LHCN-M2 (cell line): ENCODE data around the gene ZNF664. TPM values are rescaled to one million over a fixed set of nuclear protein-coding genes. Genes with fewer than 3 reads are reported as not detected.

Experiments
- DNase-seq: peaks from one replicate; pipeline ENCODE4 v3.0.0-alpha.2; 2012; ENCODE audit warnings: low read depth
- total RNA-seq: library from RNA; depleted of rRNA; stranded (reverse); fragments of >200 nt; gene quantifications from 2 replicates; pipeline ENCODE4 v1.2.3, GENCODE V29; 2014

The ZNF664 gene
- total RNA-seq, 1 experiment from 2014 or later, result 43.2 TPM

DNA sequence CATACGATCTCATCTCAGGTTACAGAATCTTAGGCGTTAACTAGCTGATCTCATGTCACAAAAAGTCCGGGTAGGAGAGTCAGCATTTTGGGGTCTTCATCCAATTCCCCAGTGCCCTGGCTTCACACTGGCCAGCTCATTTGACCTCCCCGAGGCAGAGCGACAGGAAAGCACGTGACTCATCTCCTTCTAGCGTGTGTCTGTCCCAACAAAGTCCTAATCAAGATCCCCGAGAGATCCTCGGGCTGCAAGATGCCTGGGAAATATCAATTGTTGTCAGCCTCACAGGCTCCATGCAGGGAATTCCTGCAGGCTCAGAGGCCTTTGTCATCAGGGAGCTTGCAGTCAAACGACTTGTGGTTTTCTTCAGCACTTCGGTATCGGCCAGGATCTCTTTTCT is 57.5 kb downstream of the ZNF664 start:
- peak; percentile 78 for DNase-seq

DNA sequence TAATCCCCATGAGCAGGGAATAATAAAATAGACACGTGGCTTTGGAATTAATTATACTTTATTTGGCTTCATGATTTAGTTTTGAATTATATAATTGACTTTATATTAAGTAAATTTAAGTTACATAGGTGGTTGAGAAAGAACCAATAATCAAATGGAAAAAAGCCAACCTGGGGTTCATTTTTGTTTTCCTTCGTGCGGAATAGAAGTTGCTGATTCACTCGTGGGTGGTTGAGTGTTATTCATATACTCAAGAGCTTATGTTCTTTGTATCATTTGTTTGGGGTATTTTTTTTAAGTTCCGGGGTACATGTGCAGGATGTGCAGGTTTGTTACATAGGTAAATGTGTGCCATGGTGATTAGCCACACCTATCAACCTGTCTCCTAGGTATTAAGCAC is 58.0 kb downstream of the ZNF664 start:
- DNase-seq, result no peak

DNA sequence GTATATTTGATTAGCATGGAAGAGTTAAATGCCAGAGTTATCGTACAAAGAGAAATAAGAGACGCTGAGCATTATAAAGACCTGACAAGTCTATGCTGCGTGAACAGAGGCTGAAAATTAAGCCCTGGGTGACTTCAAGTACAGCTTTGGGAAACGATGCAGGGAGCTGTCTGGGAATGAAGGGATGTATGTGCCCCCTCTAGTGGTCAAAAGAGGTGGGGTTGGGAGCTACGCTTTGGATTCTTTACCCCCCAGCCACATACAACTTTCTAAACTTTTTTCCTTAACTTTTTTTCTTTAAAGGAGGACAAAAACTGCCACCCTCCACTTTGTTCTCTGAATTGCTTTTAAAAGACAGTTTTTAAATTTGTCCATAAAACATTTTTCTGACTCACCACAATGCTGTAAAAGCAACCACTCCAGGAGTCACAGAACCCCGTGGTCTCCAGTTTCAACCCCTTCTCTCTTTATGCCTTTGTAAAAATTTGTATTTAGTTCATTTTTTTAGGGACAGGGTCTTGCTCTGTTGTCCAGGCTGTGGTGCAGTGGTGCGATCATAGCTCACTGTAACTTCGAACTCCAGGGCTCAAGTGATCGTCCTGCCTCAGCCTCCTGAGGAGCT is 59.4 kb downstream of the ZNF664 start:
- peak; percentile 52 for DNase-seq

DNA sequence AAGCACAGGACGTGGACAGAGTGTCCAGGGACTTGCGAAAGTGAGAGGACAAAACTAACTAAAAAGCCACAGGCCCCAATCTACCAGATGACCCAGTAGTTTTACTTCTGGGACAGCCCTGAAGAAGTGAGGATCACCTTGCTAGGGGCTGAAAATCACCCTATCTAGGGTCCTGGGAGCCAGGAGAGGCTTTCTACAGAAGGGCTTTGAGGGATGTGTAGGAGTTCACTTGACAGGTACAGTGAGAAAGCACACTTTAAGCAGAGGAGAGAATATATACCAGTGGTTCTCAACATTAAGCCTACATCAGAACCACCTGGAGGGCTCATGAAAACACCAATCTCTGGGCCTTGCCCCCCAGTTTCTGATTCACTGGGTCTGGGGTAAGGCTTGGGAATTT is 60.8 kb downstream of the ZNF664 start:
- DNase-seq, result no peak

DNA sequence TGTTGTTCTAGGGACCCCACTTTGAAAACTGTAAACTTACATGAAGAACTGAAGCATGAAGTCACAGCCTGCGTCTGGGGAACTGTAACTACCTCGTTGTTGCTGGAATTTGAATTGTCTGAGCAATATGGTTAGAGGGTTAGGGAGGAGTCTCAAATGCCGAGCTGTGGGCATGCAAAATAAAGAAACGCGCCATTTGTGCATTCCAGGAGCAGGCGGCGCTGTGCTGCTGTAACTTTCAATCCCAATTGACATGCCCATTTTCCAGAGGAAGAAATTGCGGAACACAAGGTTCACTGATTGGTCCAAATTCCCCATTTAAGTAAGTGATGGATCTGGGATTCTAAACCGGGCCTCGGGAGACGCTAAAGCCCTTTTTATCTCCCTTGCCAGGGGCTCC is 61.3 kb downstream of the ZNF664 start:
- no peak for DNase-seq

DNA sequence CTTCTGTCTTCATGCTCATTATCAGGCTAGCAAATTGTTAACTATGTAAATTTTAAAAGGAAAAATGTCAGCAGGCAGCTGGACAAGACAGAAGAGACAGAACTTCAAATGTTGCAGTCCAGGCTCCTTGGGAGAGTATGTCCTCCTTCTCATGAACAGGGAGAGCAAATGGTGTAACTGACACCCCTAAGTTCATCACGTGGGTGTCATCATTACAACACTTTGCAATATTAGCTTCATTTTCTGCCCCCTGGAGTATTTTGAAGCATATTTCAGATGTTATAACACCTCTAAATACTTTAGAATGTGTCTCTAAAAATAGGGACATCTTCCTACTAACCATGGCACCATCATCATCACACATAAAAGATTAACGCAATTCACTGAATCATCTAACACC is 62.1 kb downstream of the ZNF664 start:
- DNase-seq, result peak; percentile 48

DNA sequence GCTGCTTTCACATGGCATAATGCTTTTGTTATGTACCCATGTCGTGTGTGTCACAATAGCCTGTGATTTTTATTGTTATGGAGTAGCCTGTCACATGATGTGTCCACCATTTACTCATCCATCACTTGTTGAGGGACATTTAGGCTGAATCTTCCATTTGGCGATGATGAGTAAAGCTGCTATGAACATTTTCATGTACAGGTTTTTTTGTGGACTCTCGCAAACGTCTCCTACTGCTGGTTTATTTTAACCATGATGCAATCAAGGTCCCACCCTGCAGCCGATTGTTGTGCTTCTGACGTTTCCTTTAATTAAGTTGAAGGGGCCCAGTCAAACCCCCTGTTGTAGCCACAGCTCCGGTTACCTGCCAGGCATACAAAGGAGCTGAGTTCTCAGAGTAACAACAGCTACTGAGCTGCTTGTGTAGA is 63.2 kb downstream of the ZNF664 start:
- DNase-seq, result no peak

DNA sequence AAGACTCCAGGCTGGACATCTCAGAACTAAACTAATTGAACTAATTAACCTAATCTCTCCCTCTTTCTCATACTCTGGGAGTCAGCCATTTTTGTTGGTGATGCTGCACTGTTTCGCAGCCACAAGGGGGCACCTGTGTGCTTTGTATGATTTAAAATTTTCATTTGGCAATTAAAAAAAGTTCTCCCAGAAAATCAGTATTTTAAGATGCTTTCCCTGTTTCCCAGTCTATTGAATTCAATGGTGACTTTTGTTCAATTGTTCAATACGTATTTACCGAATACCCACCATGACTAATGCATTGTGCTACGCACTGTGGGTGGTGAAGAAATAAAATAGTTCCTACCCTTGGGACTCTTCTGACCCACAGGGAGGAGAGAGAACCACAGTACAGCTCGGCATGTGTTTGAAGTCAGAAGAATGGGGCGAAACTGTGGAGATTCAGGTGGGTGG is 63.7 kb downstream of the ZNF664 start:
- DNase-seq, result no peak

DNA sequence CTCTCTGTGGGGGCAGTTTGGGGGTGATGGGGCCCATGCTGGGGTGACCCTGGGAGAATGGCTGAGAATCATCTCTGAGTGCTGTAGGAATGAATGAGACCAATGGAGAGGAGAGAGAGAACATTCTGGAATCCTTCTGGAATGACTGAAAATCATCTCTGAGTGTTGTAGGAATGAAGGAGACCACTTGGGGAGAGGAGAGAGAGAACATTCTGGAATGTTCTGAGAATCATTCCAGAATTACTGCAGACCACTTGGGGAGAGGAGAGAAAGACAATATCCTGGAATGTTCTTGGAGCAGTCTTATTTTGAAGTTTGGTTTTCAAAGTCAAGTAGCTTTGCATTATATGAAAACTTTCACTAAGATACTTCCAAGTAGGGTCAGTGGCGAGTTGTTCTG is 64.3 kb downstream of the ZNF664 start:
- no peak for DNase-seq

DNA sequence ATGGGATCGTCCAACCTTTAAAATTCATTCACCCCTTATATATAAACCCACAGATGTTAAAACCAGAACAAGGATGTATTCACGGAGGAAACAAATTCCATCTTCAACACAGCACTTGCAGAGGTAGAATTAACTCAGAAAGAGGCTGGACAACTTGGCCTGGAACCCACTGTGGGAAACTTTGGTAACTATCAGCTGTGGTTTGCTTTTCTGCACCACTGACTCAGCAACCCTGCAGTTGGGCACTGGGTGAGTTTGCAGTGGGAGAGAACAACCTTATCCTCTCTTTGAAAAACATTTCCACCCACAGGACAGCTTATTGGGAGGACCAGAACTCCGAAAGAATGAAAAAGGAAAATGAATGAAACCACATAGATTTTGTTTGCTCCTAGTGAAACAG is 66.3 kb downstream of the ZNF664 start:
- DNase-seq, result peak; percentile 70

DNA sequence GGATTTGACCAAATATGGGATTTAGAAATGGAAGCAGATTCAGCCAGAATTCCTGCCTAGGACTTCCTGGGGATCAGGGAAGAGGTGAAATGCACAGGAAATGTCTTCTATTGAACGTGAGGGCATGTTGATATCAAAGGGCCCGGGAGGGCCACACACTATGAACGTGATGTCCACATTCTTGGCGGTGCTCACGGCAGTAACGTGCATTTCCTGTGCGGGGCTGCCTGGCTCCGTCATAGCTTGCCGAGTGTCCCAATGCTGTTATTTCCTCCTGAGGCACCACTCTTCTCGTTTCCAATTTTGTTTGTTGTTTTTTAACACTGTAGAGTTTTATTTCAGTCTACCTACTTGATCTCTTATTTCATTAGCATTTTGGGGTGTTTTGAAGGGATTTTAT is 67.3 kb downstream of the ZNF664 start:
- DNase-seq, result no peak

DNA sequence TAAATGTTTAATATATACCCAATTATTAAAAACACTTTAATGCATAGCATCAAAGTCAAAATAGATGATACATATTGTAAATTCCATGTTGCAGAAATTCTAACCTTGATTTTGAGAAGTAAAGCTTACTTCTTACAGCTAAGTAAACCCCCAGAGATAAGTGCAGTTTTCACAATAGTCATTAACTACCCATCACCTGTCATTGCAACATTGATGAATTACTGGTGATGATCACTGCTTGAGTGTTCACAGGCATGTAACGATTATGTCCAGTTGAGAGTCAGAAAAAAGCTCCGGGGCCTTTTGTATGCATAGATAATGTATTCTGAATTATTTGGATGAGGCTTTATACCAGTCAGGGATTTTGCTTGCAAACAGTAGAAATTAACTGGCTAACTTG is 67.7 kb downstream of the ZNF664 start:
- no peak for DNase-seq

DNA sequence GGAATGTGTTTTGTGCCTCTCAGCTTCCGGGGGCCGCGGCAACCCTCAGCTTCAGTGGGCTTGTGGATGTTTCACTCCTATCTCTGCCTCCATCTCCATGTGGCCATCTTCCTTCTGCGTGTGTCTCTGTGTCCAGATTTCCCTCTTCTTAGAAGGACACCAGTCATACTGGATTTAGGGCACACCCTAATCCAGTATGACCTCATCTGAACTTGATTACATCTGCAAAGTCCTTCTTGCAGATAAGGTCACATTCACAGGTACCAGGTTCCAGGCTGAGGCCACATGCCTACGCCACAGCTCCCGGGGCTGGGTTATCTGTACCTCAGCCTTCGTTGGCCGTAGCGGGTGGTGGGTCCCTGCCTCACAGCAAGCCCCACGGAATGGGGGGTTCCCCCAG is 68.9 kb downstream of the ZNF664 start:
- DNase-seq, result no peak

DNA sequence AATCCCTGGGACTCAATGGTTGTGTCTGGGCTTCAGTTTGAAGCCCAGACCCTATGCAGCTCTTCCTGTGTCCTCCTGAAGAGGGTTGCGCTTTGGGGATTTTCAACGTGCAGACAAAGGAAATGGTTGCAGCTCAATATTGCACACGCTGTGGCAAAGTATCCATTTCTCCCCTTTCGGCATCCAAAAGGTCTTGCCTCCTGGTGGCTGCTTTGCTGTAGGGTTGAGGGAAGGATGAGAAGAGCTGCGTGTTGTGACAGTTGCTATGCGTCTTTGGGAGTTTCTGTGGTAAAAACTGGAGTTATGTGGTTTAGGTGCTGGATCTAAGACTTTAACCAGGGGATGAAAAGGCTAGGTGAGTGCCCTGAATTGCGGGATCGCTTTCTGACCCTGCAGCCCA is 71.0 kb downstream of the ZNF664 start:
- DNase-seq, result no peak

DNA sequence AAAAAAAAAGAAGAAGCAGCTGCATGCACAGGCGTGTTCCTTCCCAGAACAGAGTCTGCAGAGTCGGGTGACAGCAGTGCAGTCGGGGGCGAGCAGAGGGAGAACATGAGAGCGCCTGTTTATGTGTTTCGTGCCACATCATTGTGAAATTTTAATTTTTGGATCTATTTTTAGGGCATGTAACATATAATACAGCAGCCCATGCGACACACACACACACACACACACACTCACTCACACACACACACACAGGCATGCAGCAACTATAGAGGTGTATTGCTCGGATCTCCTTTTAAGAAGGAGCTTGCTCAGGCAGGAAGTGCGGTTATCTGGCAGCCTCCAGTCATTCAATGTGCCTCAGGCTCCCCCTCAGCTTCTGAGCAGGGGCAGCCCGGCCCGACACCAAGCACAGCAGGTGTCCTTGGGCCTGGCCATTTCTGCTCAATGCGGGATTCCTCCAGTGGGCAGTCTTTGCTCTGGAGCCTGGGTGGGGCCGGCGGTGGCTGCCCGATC is 71.8 kb downstream of the ZNF664 start:
- peak; percentile 38 for DNase-seq

DNA sequence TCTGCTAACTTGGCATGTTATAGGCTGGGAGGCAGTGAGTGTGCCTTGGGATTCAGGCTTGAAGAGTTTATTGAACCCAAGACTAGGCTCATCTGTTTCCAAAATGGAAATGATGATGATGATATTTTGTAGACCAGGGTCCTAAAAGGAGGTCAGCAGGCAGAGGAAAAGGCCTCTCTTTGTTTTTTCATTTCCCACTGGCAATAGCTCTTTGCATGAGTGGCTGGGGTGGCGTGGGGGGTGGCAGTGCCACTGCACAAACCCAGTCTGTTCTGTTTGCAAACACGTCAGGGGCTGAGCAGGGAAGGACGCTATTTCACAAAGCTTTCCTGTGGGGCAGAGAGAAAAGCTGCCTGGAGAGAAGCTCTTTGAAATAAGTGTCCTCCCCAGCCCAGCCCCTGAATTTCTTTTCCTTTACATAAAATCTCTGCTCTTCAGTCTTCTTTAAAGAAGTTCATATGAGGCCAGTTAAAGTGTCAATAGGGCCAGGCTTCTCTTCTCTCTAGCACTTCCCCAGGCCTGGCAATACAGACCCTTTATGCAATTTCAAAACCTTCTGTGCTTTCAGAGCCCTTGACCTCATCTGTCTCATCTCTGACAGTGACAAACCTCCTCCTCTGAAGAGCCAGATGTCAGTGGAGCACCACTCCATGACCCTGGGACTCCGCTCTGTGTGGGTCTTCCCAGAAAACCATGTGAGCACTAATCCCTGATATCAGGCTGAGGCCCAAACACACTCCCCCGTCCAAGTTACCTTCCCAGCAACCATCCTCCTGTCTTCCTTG is 72.8 kb downstream of the ZNF664 start:
- no peak for DNase-seq

DNA sequence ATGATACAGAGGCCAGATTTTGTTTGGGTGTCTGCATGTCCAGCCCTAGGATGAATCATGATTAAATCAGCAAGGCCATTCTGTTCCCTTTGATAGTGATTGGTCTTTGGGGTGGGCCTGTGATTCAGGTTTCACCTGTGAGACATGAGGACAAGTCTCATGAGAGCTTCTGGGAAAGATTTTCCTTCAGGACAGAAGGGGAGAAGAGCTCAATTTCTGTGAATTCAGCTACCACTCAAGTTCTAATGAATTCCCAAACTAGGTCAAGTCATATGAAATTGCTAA is 73.4 kb downstream of the ZNF664 start:
- DNase-seq, result no peak

DNA sequence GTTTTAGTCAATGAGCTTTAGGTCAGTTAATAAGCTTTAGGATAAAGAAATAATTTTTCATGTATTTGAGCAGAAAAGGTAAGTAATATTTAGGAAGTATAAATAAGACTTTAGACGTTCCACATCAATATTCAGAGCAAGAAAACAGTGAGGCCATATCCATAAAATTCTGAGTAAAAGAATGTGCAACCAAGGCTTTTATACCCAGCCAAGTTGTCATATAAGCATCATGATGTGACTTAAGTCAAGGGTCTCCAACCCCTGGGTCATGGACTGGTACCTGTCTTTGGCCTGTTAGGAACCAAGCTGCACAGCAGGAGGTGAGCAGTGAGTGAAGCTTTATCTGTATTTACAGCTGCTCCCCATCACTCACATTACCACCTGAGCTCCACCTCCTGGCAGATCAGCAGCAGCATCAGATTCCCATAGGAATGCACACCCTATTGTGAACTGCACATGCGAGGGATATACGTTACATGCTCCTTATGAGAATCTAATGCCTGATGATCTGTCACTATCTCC is 74.1 kb downstream of the ZNF664 start:
- no peak for DNase-seq

DNA sequence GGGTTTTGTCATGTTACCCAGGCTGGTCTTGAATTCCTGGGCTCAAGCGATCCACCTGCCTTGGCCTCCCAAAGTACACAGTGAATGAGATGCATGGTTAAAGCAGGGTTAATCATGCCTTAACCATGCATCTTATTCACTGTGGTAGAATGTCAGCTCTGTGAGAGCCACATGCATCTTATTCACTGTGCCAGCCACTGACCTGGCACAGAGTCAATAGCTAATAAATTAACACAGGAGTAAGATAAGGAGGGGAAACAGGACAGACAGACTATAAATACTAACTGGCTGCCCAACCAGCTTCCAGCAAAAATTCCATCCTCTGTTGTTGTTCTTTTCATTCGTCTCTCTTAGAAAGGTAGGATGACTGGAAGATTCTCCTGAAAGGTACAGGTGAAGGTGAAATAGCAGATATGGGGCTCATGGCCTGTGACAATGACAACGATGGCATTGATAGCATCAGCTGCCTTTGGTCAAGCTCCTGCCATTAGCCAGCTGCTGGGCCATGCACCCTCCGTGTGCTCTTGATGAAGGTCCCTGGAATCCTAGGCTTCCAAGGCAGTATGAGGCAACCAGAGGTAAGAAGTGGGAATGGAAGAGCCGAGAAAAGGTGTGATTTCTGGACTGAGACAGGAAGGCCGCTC is 76.6 kb downstream of the ZNF664 start:
- no peak for DNase-seq

DNA sequence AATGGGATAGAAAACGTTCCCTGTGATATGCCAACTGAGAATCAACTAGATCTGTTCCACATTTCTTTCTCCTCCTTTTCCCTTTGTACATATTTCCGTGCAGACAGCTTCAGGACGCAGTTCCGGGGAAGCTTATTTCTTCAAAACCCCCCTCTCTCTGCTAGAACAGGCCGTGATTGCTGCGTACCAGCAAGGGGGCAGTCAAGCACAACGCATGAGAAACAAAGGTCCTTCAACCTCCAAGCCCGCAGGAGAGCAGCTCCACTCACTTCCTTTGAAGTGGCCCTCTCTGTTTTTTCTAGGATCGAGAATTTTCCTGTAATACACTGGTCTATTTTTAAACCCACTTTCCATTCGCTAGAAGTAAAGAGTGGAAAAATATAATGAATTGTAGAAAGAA is 80.8 kb downstream of the ZNF664 start:
- peak; percentile 19 for DNase-seq

DNA sequence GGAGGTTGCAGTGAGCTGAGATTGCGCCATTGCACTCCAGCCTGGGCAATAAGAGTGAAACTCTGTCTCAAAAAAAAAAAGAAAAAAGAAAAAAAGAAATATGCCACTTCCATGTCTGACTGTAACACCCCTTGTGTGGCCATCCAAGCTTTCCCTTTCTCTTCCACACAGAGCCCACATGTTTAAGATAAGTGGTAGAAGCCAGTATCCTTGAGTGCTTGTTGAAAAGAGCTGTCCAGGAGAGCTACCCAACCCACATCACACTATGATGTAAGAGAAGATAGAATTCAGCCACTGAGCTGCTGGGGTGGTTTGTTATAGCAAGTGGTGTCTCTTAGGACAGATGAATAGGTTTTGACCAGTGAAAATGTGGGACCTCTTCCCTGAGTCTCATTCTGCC is 82.1 kb downstream of the ZNF664 start:
- DNase-seq, result no peak

DNA sequence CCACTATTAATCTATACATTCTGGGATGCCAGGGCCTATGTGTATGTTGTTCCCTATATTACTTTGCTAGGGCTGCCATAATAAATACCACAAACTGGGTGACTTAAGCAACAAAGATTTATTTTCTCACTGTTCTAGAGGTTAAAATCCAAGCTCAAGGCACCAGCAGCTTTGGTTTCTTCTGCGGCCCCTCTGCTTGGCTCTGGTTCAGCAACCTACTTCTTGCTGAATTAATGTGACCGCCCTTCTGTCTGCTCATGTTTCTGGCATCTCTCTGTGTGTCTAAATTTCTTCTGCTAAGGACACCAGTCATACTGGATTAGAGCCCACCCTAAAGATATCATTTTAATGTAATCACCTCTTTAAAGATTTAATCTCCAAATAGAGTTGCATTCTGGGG is 84.7 kb downstream of the ZNF664 start:
- DNase-seq, result no peak

DNA sequence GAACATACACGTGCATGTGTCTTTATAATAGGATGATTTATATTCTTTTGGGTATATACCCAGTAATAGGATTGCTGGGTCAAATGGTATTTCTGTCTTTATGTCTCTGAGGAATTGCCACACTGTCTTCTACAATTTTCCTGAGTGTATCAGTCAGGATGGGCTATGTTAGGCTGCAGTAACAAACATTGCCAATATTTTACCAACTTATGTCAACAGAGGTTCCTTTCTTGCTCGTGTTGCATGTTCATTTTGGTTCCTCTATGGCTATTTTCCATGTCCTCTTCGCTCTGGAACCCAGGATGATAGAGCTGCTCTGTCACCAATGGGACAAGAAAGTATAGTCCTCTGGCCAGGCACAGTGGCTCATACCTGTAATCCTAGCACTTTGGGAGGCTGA is 86.7 kb downstream of the ZNF664 start:
- no peak for DNase-seq
